AG09309 (cell line): ENCODE data around the gene ZFHX3.
"Not testable (repeated sequence)": the region's sequence is repeated elsewhere in the genome, so short reads cannot be mapped to it uniquely, and the experiment has no call there.

Experiments used
- DNase-seq: peaks from one replicate; pipeline ENCODE4 v3.0.0-alpha.2; 2010; ENCODE audit warnings: low read depth
- H3K4me3 ChIP-seq: 2 replicates; pipeline ENCODE4 v1.5.1; 2011; ENCODE audit warnings: mild to moderate bottlenecking, low read depth, low read length, moderate library complexity; ENCODE audit not compliant: control insufficient read depth
- TF ChIP-seq, protein P1 (sequence below): IDR thresholded peaks from 2 replicates; pipeline ENCODE4 v1.5.1; 2011; ENCODE audit warnings: mild to moderate bottlenecking, low read depth, low read length, inconsistent platforms; ENCODE audit not compliant: insufficient read depth, control insufficient read depth; ENCODE audit errors: missing control alignments

Gene ZFHX3

DNA sequence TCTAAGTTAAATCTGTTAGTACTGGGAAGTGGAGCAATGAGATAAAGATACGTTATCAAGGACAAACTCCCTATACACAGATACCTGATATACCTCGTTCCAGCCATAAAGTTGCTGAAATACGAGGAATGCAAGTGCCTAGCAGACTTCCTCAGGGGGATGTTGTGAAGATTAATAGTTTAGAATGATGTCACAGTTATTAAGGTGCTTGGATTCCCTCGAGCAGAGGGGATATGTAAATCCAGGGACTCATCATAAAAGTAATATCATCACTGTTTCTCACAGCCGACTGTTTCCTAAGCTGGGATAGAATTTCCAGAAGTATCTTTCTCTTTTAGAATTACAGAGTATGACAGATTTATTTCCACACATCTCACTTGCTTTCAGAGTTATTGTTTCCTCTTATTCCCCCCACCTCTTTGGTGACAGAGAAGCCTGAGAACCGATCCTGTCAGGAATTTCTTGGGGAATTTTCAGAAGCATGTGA is 28.4 kb upstream of the ZFHX3 start:
- TF ChIP-seq, protein P1, sequence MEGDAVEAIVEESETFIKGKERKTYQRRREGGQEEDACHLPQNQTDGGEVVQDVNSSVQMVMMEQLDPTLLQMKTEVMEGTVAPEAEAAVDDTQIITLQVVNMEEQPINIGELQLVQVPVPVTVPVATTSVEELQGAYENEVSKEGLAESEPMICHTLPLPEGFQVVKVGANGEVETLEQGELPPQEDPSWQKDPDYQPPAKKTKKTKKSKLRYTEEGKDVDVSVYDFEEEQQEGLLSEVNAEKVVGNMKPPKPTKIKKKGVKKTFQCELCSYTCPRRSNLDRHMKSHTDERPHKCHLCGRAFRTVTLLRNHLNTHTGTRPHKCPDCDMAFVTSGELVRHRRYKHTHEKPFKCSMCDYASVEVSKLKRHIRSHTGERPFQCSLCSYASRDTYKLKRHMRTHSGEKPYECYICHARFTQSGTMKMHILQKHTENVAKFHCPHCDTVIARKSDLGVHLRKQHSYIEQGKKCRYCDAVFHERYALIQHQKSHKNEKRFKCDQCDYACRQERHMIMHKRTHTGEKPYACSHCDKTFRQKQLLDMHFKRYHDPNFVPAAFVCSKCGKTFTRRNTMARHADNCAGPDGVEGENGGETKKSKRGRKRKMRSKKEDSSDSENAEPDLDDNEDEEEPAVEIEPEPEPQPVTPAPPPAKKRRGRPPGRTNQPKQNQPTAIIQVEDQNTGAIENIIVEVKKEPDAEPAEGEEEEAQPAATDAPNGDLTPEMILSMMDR: no peak
- DNase-seq: no peak
- H3K4me3 ChIP-seq: no peak overlapping the region

DNA sequence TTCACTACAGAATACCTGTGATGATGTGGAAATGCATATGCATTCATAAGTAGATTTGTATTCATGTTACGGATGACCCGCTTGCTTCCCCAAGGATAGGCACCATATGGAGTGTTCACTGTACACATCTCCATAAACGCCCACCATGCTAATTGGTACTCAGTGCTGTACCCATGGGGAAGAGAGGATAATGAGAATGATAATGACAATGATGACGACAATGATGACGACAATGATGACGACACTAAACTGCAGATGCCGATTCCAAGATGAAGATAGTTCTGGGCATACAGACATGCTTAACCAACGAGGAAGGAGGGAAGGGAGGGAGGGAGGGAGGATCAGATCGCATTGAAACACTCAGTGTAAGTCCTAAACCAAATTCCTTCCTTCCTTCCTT is 26.5 kb upstream of the ZFHX3 start:
- TF ChIP-seq, protein P1: no peak
- DNase-seq: no peak
- H3K4me3 ChIP-seq: no peak overlapping the region

DNA sequence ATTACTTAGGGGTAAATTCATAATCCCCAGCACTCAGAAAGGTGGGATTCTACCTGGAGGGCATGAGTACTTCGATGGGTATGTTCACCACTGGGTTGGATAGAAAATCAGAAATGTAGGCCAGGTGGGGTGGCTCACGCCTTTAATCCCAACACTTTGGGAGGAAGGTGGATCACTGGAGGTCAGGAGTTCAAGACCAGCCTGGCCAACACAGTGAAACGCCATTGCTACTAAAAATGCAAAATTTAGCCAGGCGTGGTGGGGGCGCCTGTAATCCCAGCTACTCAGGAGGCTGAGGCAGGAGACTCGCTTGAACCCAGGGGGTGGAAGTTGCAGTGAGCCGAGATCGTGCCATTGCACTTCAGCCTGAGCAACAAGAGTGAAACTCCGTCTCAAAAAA is 24.1 kb upstream of the ZFHX3 start:
- H3K4me3 ChIP-seq, DNase-seq: not testable (repeated sequence)

DNA sequence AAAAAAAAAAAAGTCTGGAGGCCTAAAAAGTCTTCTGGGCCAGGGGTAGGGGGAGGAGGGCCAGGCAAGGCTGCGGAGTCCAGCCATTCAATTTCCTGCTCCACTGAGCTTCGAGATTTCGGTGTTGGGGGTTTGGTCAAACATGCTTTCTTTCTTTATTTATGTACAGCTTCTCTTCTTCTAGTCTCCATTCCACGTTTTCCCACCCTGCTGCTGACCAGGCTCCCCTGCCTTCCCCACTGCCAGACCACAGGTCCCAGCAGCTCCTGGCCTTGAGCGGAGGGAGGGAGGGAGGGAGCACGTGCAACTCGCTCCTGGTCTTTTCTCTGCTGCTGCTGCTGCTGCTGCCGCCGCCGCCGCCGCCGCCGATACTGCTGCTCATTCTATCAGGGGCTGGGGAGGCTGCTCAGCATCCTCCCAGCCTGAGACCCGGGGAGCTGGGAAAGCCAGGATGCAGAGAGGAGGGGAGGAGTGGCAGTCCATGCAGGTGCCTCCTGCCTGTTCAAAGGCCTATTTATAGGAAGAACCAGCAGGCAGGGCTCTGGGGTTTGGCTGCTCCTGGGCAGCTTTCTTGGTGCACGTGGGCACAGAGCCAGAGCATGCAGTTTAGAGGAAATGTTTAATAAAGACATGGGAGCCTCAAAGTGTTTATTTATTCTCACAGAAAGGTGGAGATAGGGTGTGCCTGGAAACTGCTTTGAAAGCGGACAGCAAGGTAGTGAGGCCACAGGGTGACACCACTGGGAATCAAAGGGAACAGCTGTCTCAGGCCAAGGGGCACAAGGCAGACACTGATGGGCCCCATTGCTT is 23.4 kb upstream of the ZFHX3 start:
- no peak for DNase-seq
- no peak overlapping the region for H3K4me3 ChIP-seq
- TF ChIP-seq, protein P1: no peak

DNA sequence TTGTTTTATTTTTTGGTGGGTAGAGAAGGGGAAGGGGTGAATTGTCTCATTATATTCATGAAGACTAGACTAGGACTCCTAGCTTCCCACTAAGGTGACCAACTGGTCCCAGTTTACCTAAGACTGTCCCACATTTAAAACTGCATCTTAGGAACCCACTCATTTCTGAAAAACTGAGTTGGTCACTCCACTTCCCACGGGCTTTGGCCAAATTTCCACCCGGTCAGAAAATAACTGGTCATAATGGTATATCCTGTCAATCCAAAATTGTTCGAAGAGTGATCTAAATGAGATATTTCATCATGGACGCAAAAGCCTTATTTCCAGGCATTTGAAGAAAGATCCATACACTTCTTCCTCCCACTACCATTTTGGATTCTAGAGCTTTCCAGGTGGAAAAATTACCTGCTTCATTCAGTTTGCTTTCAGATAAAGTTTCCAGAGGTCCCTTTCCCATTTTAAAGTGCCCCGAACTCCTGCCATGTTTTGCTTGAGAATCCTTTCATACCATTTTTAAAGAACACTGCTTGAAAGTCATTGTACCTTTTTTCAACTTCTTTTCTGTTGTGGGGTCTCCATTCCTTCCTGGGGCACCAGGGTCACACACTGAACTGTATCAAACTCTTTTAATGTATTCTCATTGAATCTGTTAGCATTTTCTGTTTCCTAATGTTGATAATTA is 21.8 kb upstream of the ZFHX3 start:
- TF ChIP-seq, protein P1: no peak
- H3K4me3 ChIP-seq: no peak overlapping the region
- DNase-seq: no peak

DNA sequence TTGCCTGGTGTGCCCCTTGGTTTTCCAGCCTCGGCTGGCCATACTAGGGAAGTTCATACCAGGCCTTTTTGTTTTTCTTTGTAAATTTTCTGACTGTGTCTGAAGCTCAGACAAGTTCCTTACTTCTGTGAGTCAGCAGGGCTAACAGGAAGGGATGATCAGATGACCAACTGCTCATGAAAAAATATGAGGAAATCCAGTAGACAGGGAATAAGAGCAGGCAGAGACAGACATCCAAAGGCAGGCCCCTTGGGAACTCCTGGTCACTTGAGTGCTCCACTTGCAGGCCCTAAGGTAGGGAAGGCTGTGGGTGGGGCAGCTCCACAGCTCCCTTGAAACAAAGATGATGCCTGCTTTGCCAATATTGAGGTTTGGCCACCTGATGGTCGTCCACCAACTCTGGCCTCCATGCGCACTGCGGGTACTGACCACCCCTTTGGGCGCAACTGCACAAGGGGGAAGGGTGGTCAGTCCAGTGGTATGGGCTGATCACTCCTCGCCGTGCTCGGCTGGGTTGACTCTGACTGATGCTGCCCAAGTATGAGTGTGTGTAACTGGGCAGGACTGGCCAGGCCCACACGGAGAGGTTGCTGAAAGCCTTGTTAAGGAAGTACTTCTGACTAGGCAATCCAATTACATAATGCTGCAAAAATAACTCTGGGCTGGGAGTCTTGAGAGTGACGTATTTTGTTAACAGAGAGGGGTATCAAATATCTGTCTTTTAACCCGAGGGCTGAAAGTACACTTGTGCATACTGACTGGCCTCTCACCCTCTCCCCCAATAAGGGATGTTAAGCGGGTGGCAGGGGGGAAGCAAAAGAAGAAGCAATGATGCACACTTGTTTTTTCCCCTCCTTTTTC is 20.8 kb upstream of the ZFHX3 start:
- TF ChIP-seq, protein P1: no peak
- H3K4me3 ChIP-seq: no peak overlapping the region
- DNase-seq: peak; percentile 93
